Body of pancreas (tissue), 4 donors: ENCODE data around the gene PRKAG2.

Source experiments
- CTCF ChIP-seq, 7 experiments: fragments of 450-650 bp in 4 of 7; fragments of 200-600 bp in 3 of 7; sonication (generic) in 3 of 7; IDR thresholded peaks; one replicate each; pipeline ENCODE4 v1.5.1; 2016 to 2019; ENCODE audit warnings: antibody characterized with exemption in 7 of 7
- POLR2A ChIP-seq, 3 donors: fragments of 450-650 bp; IDR thresholded peaks; one replicate each; pipeline ENCODE4 v1.6.1; 2016; ENCODE audit warnings: antibody characterized with exemption in 3 of 3, mild to moderate bottlenecking in 2 of 3

- TF ChIP-seq CTCF (IDR thresholded peaks at IDR 0.05) (no peak), POLR2A (IDR thresholded peaks at IDR 0.05) (no peak)
Observed at GRCh38 chr7:151529842-151530241, 347.1 kb downstream of the PRKAG2 start.
